GM12878 (cell line): ENCODE data around the gene PPP1CC. TPM values are rescaled to one million over a fixed set of nuclear protein-coding genes. Genes with fewer than 3 reads are reported as not detected.

ENCODE experiments used
- ATAC-seq: fragments of 200-7000 bp; cut with Tn5 transposase; 3 replicates; pipeline ENCODE4 v1.9.1; 2020; ENCODE audit warnings: mild to moderate bottlenecking, moderate library complexity
- BruUV-seq: library from RNA; stranded (reverse); fragments of 400-500 nt; replicated peaks from 2 replicates; lab custom pipeline; 2021; lab: Mats Ljungman, UMichigan
- CTCF ChIA-PET: fragments of 300-600 bp; sonication (Branson Sonifier 250); formaldehyde crosslinking; extraction: SDS; loops from one replicate; lab custom pipeline; 2021; ENCODE audit warnings: inconsistent platforms; lab: Yijun Ruan, JAX
- POLR2A ChIA-PET: fragments of 350-600 bp; formaldehyde crosslinking; extraction: SDS; loops from one replicate; lab custom pipeline; 2021; ENCODE audit warnings: inconsistent platforms; lab: Charles Lee
- RAD21 ChIA-PET: fragments of 300-600 bp; sonication (Branson Sonifier 250); formaldehyde crosslinking; loops from one replicate; lab custom pipeline; 2023; ENCODE audit warnings: antibody characterized with exemption; ENCODE audit not compliant: unreplicated experiment; lab: Charles Lee
- SMC1A ChIA-PET: fragments of 300-600 bp; sonication (Branson Sonifier 250); formaldehyde crosslinking; loops from one replicate; lab custom pipeline; 2023; ENCODE audit not compliant: unreplicated experiment, uncharacterized antibody; lab: Charles Lee
- DNase-seq: peaks from one replicate; pipeline ENCODE4 v3.0.0-alpha.2; 2011; ENCODE audit warnings: low read depth, low spot score
- FAIRE-seq: peaks from 3 replicates; lab custom pipeline; 2011; peaks lifted over from hg19 to GRCh38; lab: Jason Lieb, UNC
- H2AFZ ChIP-seq: 2 replicates; pipeline ENCODE4 v1.6.0; 2011; ENCODE audit warnings: low read depth, low read length, control low read depth; ENCODE audit not compliant: control insufficient read depth
- H3K27ac ChIP-seq: 2 replicates; pipeline ENCODE4 v1.5.1; 2011; ENCODE audit warnings: control low read depth; ENCODE audit not compliant: control insufficient read depth, insufficient read depth
- H3K27me3 ChIP-seq, 2 experiments: replicated peaks in 1 of 2; 2 replicates each; pipeline versions ENCODE4 v1.6.0 to v1.6.1; 2011; ENCODE audit warnings: low read length in 1 of 2; ENCODE audit not compliant: control insufficient read depth in 2 of 2, insufficient read depth in 2 of 2
- H3K36me3 ChIP-seq, 2 experiments: 2 replicates each; pipeline ENCODE4 v1.5.1; 2011; ENCODE audit warnings: low read length in 1 of 2; ENCODE audit not compliant: control insufficient read depth in 2 of 2, insufficient read depth in 2 of 2
- H3K4me1 ChIP-seq: 2 replicates; pipeline ENCODE4 v1.6.1; 2011; ENCODE audit warnings: mild to moderate bottlenecking, low read length, moderate library complexity, mixed read lengths; ENCODE audit not compliant: control insufficient read depth, insufficient read depth
- H3K4me2 ChIP-seq: 2 replicates; pipeline ENCODE4 v1.6.0; 2011; ENCODE audit warnings: control low read depth; ENCODE audit not compliant: control insufficient read depth, insufficient read depth
- H3K4me3 ChIP-seq: fragments of 200-600 bp; sonication (generic); 2 replicates; pipeline ENCODE4 v1.5.1; 2016
- H3K79me2 ChIP-seq: 2 replicates; pipeline ENCODE4 v1.6.0; 2011; ENCODE audit warnings: low read length; ENCODE audit not compliant: control insufficient read depth, insufficient read depth
- H3K9ac ChIP-seq: 2 replicates; pipeline ENCODE4 v1.8.0; 2011; ENCODE audit warnings: low read length, control low read depth, mixed read lengths; ENCODE audit not compliant: control insufficient read depth, insufficient read depth
- H3K9me3 ChIP-seq: replicated peaks from 3 replicates; pipeline ENCODE4 v1.5.1; 2011; ENCODE audit warnings: mild to moderate bottlenecking, low read length; ENCODE audit not compliant: control insufficient read depth, insufficient read depth
- H4K20me1 ChIP-seq: 2 replicates; pipeline ENCODE4 v1.6.0; 2011; ENCODE audit not compliant: control insufficient read depth, insufficient read depth
- CHD2 ChIP-seq: IDR thresholded peaks from 2 replicates; pipeline ENCODE4 v1.6.1; 2011; ENCODE audit warnings: low read depth, low read length, improper control_type of control experiment, borderline replicate concordance
- HDAC6 ChIP-seq: fragments of 200-600 bp; sonication (generic); IDR thresholded peaks from one replicate; pipeline ENCODE4 v1.8.0; 2017; ENCODE audit warnings: antibody characterized with exemption; ENCODE audit not compliant: unreplicated experiment
- KAT2A ChIP-seq: conservative IDR thresholded peaks from 2 replicates; pipeline ENCODE4 v1.6.1; 2011; ENCODE audit warnings: low read depth, low read length; ENCODE audit not compliant: control insufficient read depth
- POLR2AphosphoS5 ChIP-seq: IDR thresholded peaks from 2 replicates; pipeline ENCODE4 v1.6.1; 2011; ENCODE audit warnings: mild to moderate bottlenecking, low read length, inconsistent platforms
- TBL1XR1 ChIP-seq: IDR thresholded peaks from 2 replicates; pipeline ENCODE4 v1.6.1; 2012; ENCODE audit warnings: low read depth, low read length, improper control_type of control experiment
- WRNIP1 ChIP-seq: IDR thresholded peaks from 2 replicates; pipeline ENCODE4 v1.6.1; 2011; ENCODE audit warnings: low read depth, low read length, improper control_type of control experiment, borderline replicate concordance
- ZBED1 ChIP-seq: IDR thresholded peaks from 2 replicates; pipeline ENCODE4 v1.6.1; 2016; ENCODE audit warnings: borderline replicate concordance
- WGBS: methylation state at CpG from one replicate; pipeline ENCODE4 v1.1.6; 2016; ENCODE audit warnings: low lambda C conversion rate; ENCODE audit not compliant: insufficient replicate concordance, insufficient coverage; ENCODE audit errors: missing lambda C conversion rate; 5-methylcytosine and 5-hydroxymethylcytosine counted together
- in situ Hi-C: fragments of 300-500 bp; cut with MboI; formaldehyde crosslinking; loops from 9 replicates; pipeline ENCODE4 v1.14.3; 2018; ENCODE audit warnings: mixed read lengths
- intact Hi-C: fragments of 100-400 bp; cut with micrococcal nuclease; formaldehyde crosslinking; loops from one replicate; pipeline ENCODE4 v1.14.2; 2022; ENCODE audit not compliant: unreplicated experiment
- polyA plus RNA-seq, 11 experiments: library from polyadenylated mRNA; depleted of rRNA in 4 of 11; unstranded in 6 of 11; stranded (reverse) in 5 of 11; fragments of >200 nt; fragmentation: Nextera tagmentation in 4 of 11; fragmentation: Illumina TruSeq in 1 of 11; extraction: Ambion mirVana in 4 of 11; extraction: Trizol in 1 of 11; gene quantifications; 1 replicate in 1 of 11; 2 replicates in 10 of 11; pipeline versions ENCODE4 v1.2.1 to v1.2.3, GENCODE V29; 2011 to 2016; ENCODE audit warnings: inconsistent platforms in 2 of 11, missing spikeins in 2 of 11, low read depth in 1 of 11
- total RNA-seq, 4 experiments: library from RNA; depleted of rRNA in 3 of 4; stranded (reverse); fragments of >200 nt in 3 of 4; fragmentation: Illumina TruSeq in 1 of 4; extraction: Trizol in 1 of 4; gene quantifications; 2 replicates each; pipeline versions ENCODE4 v1.2.1 to v1.2.3, GENCODE V29; 2013 to 2021
- TF ChIP-seq, protein P1 (sequence below): IDR thresholded peaks from 2 replicates; pipeline ENCODE4 v1.6.1; 2012; ENCODE audit warnings: low read depth, low read length, improper control_type of control experiment
- TF ChIP-seq, protein P2 (sequence below): fragments of 450-650 bp; IDR thresholded peaks from 2 replicates; pipeline ENCODE4 v1.6.1; 2017; ENCODE audit warnings: mild to moderate bottlenecking, moderate library complexity
- TF ChIP-seq, protein P3 (sequence below): fragments of 450-650 bp; IDR thresholded peaks from 2 replicates; pipeline ENCODE4 v1.6.1; 2014; ENCODE audit warnings: mild to moderate bottlenecking

The PPP1CC gene
- total and polyA plus RNA-seq, 10 of the 15 experiments (the other 5 are each of a cell fraction or from before 2014, with no cell fraction given), result 64.4 to 279 (median 157) TPM

DNA sequence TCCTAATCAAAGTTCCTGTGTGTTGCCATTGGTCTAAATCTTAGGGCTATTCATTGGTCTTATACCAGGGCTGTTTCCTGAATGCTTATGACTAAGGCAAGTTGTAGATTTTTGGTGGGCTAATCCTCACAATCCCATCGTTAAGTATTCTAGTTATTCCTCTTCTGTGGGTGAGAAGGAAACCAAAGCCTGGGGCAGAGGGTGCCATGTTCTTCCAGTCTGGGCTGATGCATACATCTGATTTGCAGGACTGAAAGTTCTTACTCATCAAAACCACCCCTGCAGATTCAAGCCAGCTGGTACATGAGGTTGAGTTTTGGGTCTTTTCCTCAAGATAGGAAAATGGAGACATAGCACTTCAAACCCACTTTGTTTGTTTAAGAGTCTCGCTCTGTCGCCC lies 25.7 kb downstream of the PPP1CC start:
- FAIRE-seq, result no peak
- POLR2A ChIA-PET, result interaction anchor here (0.6 kb wide), 1 partner anchor 133 kb away, joined by 4 read pairs; no protein-coding TSS in a partner anchor
- DNase-seq, result no peak
- Histone ChIP-seq H3K4me3 (no peak overlapping the region), H4K20me1 (no peaks in the 10 kb centered on the region), H3K27me3 (no peaks in the 10 kb centered on the region)
- intact Hi-C loops, result no loop called here
- no TSS peak for BruUV-seq
- TF ChIP-seq POLR2AphosphoS5 (no peak), ZBED1 (0 out of 2 replicates have a peak, but pooled peaks have one; percentile 8)
- TF ChIP-seq, protein P1, sequence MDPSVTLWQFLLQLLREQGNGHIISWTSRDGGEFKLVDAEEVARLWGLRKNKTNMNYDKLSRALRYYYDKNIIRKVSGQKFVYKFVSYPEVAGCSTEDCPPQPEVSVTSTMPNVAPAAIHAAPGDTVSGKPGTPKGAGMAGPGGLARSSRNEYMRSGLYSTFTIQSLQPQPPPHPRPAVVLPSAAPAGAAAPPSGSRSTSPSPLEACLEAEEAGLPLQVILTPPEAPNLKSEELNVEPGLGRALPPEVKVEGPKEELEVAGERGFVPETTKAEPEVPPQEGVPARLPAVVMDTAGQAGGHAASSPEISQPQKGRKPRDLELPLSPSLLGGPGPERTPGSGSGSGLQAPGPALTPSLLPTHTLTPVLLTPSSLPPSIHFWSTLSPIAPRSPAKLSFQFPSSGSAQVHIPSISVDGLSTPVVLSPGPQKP, result no peak
- TF ChIP-seq, all 136 proteins: peak for 1
- in situ Hi-C loops, result no loop called here
- no peak overlapping the region for H3K9ac ChIP-seq
- no peaks in the 10 kb centered on the region for H3K9me3 ChIP-seq
- ATAC-seq, result no peak
- ChIA-PET RAD21 (no interaction called here), CTCF (interaction anchor here (1.3 kb wide), 1 partner anchor 12 kb away, joined by 4 read pairs; no protein-coding TSS in a partner anchor), SMC1A (interaction anchor here (0.6 to 1.1 kb wide), 3 partner anchors 12 to 273 kb away, joined by 3 read pairs; no protein-coding TSS in a partner anchor)
- no peak overlapping the region for H3K4me2 ChIP-seq
- 98% methylated on average over 3 of the region's 3 CpGs for WGBS
- H2AFZ ChIP-seq, result no peak overlapping the region
- H3K4me1 ChIP-seq, result peaks cover 3% of the 10 kb centered on the region; the same call in 1 of the 2 replicates
- H3K27ac ChIP-seq, result no peak overlapping the region
- no peaks in the 10 kb centered on the region; the same call in 1 of the 2 replicates for H3K79me2 ChIP-seq
- H3K36me3 ChIP-seq, result peaks cover 5 to 36% of the 10 kb centered on the region in 2 experiments; a peak in 3 of 4 replicates

DNA sequence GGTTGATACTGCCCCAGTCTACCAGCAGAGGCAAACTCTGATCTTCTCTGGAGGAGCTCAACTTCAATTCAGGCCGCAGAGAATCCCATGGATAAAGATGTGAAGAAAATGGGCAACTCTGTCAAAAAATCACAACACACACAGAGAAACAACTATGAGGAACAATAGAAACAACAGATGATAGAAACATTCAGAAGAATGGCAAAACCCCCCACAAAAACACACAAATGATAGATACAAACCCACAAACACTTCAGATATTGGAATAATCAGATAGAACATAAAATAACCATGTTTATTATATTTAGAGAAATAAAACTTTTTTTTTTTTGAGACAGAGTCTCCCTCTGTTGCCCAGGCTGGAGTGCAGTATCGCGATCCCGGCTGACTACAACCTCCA lies 33.8 kb downstream of the PPP1CC start:
- Histone ChIP-seq H3K27ac (no peak overlapping the region), H3K4me1 (no peaks in the 10 kb centered on the region), H2AFZ (no peak overlapping the region), H4K20me1 (no peaks in the 10 kb centered on the region), H3K79me2 (no peaks in the 10 kb centered on the region), H3K4me3 (no peak overlapping the region), H3K27me3 (no peaks in the 10 kb centered on the region), H3K9me3 (no peaks in the 10 kb centered on the region), H3K9ac (no peak overlapping the region), H3K36me3 (no peaks in the 10 kb centered on the region), H3K4me2 (no peak overlapping the region)
- in situ Hi-C loops, result no loop called here
- CTCF ChIA-PET, result interaction anchor here (0.6 to 2.0 kb wide), 5 partner anchors 11 to 278 kb away, joined by 3 to 6 read pairs (median 3); no protein-coding TSS in a partner anchor
- intact Hi-C loops, result no loop called here
- RAD21 ChIA-PET, result interaction anchor here (0.9 to 2.0 kb wide), 3 partner anchors 19 to 119 kb away, joined by 3 to 5 read pairs (median 4); no protein-coding TSS in a partner anchor
- DNase-seq (no peak), FAIRE-seq (no peak), ATAC-seq (no peak)
- POLR2A ChIA-PET, result interaction anchor here (0.6 to 0.7 kb wide), 2 partner anchors 13 to 171 kb away, joined by 3 to 6 read pairs; no protein-coding TSS in a partner anchor
- WGBS, result 95% methylated on average over 4 of the region's 4 CpGs
- BruUV-seq, result no TSS peak
- SMC1A ChIA-PET, result interaction anchor here (1.2 to 2.5 kb wide), 3 partner anchors 22 to 116 kb away, joined by 3 to 13 read pairs (median 4); no protein-coding TSS in a partner anchor
- TF ChIP-seq TBL1XR1 (no peak), CHD2 (no peak), WRNIP1 (no peak), KAT2A (no peak), HDAC6 (no peak)
- TF ChIP-seq, protein P2, sequence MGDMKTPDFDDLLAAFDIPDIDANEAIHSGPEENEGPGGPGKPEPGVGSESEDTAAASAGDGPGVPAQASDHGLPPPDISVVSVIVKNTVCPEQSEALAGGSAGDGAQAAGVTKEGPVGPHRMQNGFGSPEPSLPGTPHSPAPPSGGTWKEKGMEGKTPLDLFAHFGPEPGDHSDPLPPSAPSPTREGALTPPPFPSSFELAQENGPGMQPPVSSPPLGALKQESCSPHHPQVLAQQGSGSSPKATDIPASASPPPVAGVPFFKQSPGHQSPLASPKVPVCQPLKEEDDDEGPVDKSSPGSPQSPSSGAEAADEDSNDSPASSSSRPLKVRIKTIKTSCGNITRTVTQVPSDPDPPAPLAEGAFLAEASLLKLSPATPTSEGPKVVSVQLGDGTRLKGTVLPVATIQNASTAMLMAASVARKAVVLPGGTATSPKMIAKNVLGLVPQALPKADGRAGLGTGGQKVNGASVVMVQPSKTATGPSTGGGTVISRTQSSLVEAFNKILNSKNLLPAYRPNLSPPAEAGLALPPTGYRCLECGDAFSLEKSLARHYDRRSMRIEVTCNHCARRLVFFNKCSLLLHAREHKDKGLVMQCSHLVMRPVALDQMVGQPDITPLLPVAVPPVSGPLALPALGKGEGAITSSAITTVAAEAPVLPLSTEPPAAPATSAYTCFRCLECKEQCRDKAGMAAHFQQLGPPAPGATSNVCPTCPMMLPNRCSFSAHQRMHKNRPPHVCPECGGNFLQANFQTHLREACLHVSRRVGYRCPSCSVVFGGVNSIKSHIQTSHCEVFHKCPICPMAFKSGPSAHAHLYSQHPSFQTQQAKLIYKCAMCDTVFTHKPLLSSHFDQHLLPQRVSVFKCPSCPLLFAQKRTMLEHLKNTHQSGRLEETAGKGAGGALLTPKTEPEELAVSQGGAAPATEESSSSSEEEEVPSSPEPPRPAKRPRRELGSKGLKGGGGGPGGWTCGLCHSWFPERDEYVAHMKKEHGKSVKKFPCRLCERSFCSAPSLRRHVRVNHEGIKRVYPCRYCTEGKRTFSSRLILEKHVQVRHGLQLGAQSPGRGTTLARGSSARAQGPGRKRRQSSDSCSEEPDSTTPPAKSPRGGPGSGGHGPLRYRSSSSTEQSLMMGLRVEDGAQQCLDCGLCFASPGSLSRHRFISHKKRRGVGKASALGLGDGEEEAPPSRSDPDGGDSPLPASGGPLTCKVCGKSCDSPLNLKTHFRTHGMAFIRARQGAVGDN, result no peak
- TF ChIP-seq, protein P3, sequence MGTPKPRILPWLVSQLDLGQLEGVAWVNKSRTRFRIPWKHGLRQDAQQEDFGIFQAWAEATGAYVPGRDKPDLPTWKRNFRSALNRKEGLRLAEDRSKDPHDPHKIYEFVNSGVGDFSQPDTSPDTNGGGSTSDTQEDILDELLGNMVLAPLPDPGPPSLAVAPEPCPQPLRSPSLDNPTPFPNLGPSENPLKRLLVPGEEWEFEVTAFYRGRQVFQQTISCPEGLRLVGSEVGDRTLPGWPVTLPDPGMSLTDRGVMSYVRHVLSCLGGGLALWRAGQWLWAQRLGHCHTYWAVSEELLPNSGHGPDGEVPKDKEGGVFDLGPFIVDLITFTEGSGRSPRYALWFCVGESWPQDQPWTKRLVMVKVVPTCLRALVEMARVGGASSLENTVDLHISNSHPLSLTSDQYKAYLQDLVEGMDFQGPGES, result no peak
